NCI-H2227 (cell line): ENCODE data around the gene HIF3A.
"Not testable (repeated sequence)": the region's sequence is repeated elsewhere in the genome, so short reads cannot be mapped to it uniquely, and the experiment has no call there.

Experiments used
- DNase-seq: peaks from one replicate; lab custom pipeline; 2025; ENCODE audit not compliant: unreplicated experiment; lab: John Stamatoyannopoulos, UW

HIF3A gene

DNA sequence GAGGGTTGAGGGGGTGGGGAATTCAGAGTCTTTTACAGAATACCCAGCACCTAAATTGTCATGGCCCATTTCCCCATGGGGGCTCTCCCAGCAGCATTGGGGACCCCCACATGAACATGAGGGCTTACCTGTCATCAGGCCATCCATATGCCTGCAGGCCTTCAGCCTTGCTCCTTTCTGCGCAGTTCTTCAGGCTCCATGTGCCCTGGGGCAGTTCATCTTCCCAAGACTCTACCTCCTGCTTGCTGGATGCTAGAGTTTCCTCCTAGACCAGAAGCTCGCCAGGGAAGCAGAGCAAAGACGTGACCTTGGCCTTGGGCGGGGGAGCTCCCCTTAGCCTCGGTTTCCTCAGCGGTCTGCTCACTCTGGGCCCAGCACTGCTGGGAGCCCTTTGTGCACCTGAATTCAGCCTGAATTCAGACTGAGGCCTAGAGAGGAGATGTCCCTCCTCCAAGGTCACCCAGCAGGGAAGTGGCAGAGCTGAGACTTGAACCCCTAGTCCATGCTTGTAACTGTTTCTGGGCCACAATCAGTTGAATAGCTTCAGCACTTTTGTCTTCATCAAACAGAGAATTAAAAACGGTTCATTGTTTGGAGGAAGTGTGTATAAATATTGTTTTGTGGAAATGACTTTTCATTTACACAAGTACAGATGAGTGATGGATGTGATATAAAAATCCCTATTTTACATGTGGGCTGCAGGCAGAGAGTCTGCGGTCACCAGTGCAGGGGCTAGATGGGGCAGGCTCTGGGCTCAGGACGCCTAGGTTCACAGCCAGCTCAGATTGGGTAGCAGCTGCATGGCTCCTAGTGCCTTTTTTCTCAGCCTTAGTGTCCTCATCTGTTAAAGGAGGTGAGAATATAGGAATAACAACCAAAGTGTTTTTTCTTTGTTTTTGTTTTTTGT, 59.6 kb downstream of the HIF3A start:
- no peak for DNase-seq

GRCh38 chr19:46357846-46358583, 61.2 kb downstream of the HIF3A start:
- DNase-seq, result no peak

DNA sequence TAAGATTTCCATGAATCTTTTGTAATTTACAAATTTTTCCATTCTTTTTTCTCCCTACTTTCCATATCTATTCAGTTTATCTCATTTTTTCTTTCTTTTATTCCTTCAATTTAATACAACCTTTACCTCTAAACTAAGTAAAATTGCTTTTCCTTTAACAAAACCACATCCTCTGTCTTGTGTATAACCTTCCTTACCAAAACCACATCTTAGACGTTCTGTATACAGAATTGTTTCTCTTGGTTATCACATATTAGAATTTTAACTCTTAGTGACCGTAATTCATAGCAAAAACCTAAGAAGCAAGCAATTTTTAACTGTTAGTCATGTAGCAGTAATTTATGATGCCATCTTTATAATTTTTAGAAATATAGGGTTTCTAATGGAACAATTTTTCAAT, 65.1 kb downstream of the HIF3A start:
- no peak for DNase-seq

GRCh38 chr19:46364359-46364758, 67.5 kb downstream of the HIF3A start:
- no peak for DNase-seq

DNA sequence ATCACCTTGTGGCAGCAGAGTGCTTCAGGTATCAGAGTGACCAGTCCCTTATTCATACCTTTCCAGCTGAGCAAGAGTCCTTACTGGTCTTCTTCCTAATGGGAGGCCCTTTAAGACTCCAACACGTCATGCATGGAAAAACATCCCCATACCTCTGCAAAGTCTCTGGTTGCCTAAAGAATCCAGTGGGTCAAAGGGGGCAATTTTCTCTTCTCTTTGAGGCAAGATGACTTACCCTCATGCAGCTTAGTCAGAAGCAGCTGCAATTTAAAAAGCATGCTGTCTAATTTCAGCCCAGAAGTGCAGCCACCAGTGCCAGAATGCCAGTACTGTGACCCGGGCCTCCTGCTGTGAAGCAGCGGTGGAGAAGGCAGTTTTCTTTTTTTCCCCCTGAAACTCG, 68.7 kb downstream of the HIF3A start:
- no peak for DNase-seq

GRCh38 chr19:46366620-46367292, 69.9 kb downstream of the HIF3A start:
- no peak for DNase-seq

DNA sequence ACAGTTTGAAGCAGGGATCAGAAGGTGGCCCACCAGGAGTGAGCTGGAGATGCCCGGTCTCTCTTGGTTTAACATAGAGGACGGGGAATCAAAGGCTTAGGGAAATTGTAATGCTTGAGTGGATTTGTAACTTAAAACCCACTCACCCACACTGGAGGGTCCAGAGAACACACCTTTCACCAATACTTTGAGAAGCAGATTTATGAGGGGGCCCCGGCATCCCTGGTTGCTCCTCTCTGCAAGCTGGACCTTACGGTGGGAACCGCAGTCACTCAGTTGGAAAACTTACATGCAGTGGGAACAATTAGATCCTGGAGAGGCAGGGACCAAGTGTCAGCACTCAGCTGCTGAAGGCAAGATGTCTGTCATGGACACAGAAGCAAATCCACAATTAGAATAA, 70.6 kb downstream of the HIF3A start:
- DNase-seq, result no peak

GRCh38 chr19:46368116-46368515, 71.3 kb downstream of the HIF3A start:
- DNase-seq, result no peak

DNA sequence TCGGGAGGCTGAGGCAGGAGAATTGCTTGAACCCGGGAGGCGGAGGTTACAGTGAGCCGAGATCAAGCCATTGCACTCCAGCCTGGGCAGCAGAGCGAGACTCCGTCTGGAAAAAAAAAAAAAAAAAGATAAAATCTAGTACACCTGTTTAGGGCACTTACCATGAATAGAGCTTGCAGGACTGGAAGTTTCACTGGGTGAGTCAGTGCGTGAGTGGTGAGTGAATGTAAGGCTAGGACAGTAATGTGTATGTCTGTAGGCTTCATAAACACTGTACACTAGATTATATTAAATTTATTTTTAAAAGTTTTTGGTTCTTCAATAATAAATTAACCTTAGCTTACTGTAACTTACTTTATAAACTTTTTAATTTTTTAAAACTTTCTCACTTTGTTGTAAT, 73.0 kb downstream of the HIF3A start:
- DNase-seq, result no peak

DNA sequence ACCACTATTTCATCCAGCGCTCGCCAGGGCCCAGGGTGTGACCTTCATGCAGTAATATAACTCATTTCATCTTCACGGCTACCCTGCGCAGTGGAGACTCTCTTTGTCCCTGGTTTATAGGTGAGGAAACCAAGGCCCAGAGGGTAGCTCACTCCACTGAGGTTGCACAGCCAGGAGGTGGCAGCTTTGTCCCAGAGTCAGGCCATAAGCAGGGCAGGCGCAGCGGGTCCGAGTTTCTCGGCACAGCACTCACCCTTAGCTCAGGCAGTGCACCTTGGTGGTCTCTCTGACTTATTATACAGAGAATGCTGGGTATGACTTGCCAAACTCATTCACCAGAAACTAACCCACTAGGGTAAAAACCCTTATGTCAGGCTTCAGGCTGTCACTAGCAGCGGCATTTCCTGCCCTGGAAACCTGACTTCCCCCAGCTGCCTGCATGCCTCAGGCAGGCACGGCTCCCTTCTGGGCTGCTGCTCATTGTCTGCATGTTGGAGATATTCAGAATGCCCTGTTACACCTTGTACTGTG, 74.6 kb downstream of the HIF3A start:
- no peak for DNase-seq

DNA sequence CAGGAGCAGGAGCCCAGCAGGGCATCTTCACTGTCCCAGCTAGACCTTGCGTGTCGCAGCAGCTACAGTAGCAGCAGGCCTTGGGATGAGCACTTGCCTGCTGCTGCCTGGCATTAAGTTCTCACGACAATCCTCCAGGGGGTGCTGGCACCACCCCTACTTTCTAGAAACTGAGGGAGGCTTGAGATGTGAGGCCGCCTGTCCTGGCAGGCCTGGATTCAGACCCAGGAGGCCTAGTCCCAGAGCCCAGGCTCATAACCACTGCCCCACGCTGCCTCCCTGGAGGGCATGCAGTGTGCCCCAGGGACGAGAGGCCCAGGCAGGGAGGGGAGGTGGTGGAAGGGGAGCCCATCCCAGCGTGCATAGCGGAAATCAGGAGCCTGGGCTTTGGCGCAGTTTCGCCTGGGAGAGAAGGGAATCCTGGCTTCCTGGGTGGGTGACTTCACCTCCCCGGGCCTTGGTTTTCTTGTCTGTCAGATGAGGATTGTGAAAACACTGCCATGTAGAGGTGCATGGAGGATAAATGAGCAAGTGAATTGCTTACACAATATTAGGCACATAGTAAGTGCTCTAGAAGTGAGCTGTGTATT, 76.2 kb downstream of the HIF3A start:
- no peak for DNase-seq

- DNase-seq, result peak; percentile 49
Measured at GRCh38 chr19:46373491-46374359, 76.9 kb downstream of the HIF3A start.

GRCh38 chr19:46374536-46375475, 78.0 kb downstream of the HIF3A start:
- no peak for DNase-seq

GRCh38 chr19:46375476-46376067, 78.7 kb downstream of the HIF3A start:
- DNase-seq, result not testable (repeated sequence)

DNA sequence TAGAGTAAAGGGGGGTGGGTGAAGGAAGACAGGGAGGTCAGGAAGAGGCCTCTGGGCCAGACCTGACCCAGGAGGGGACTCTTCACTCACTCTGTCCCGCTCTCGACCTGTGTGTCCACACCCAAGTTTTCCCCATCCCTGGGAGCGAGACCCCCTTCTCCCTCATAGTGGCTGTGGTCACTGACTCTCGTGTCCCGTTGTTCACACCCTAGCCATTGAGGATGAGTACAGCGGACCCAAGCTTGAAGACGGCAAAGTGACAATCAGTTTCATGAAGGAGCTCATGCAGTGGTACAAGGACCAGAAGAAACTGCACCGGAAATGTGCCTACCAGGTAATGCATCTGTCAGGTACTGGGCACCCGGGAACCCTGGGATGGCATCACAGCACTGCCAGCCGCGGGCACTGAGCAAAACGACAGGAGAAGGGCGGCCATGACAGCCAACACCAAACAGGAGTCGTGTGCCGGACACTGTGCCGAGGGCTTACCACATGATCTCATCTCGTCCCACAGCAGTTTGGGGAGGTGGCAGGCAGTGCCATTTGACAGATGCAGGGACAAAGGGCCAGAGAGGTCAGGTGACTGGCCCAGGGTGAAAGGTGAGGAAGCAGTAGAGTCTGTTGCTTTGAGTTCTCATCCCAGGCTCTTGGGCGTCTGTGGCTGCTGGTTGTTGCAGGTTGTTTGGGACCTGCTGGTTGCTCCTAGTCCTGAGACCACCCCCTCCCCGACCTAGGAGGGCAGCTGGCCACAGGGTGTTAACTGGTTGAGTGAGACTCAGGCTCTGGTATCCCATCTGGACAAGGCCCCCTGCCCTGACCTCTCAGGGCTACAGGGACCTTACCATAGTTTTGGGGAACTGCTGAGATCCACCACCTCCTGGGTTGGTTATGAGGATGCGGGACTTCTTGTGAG, 79.7 kb downstream of the HIF3A start:
- DNase-seq, result no peak

GRCh38 chr19:46378268-46378667, 81.4 kb downstream of the HIF3A start:
- no peak for DNase-seq

DNA sequence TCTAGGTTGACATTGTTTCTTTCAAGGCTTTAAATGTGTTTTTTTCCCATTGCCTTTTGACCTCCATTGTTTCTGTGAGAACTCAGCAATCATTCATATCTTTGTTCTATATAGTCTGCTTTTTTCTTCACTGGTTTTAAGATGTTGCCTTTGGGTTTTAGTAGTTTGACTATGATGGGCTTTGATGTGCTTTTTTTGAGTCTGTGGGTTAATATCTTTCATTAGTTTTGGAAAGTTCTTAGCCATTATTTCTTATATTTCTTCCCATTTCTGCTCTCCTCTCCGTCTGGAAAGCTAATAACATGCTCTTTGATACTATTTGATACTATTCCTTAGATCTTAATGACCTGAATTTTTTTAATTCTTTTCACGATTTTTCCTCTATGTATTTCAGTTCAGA, 83.8 kb downstream of the HIF3A start:
- no peak for DNase-seq

DNA sequence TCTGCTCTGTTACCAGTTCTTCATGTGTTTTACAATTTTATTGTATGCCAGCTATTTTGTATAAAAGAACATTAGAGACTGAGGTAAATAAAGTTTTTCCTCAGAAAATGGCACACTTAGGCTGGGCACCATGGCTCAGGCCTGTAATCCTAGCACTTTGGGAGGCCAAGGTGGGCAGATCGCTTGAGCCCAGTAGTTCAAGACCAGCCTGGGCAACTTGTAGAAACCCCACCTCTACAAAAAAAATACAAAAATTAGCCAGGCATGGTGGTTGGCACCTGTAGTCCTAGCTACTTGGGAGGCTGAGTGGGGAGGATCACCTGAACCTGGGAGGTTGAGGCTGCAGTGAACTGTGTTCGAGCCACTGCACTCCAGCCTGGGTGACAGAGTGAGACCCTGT, 84.5 kb downstream of the HIF3A start:
- DNase-seq, result no peak
